ENCODE measurements around the gene DLG3.
"Not testable (repeated sequence)": the region's sequence is repeated elsewhere in the genome, so short reads cannot be mapped to it uniquely, and the experiment has no call there.

The DLG3 gene

DNA sequence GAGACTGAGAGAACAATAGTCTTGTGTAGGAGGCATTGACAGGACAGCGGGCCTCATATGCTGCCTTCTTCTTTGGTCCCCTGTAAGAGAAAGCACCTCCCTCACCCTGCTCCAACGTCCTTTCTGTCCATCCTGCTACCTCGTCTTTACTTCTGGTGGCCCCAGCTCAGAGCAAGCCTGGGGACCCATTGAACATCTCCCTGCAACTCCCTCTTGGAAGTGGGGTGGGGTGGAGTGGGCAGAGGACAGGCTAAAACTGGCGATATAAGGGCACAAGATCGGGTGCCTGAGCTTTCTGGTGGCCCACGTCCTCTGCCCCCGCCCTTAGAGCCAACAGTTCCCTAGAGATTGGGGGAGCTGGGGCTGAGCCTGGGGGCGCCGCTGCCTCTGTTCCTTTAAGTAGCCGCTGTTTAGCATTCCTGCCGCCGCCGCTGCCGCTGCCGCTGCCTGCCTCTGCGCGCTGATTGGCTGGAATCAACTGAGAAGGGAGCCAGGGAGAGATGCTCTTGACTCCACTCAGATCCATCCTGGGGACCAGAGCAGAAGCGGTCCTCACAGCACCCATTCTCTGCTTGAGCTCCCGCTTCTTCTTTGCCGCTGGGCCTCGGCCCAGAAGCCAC is at the start of gene DLG3:
DLG3 (plus strand) TSS at position 510 of the 620 bp plus-strand sequence. CDS start 367 bp downstream, outside the sequence.
- peak; percentile 36 for DNase-seq

DNA sequence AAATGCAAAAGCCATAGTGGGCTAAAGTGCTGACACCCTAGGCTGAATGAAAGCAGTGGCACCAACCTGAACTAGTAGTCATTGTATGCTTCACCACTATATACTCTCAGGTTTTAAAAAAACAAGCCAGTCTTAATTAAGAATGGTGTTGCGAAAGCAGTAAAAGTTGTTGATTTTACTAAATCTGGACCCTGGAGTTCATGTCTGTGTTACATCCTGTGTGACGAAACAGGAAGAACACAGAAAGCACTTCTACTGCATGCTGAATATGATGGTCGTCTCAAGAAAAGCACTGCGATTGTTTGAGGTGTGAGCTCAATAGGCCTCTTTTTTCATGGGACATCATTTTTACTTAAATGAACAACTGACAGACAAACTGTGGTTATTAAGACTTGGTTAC is 45.7 kb upstream of the DLG3 start:
- DNase-seq = no peak

DNA sequence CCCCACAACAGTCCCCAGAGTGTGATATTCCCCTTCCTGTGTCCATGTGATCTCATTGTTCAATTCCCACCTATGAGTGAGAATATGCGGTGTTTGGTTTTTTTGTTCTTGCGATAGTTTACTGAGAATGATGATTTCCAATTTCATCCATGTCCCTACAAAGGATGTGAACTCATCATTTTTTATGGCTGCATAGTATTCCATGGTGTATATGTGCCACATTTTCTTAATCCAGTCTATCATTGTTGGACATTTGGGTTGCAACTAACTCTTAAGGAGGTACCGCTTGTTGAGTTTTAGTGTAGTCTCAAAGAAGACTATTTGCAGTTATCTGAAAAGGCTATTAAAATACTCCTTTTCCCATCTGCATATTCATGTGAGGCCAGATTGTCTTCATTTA is 44.5 kb upstream of the DLG3 start:
- DNase-seq = not testable (repeated sequence)

DNA sequence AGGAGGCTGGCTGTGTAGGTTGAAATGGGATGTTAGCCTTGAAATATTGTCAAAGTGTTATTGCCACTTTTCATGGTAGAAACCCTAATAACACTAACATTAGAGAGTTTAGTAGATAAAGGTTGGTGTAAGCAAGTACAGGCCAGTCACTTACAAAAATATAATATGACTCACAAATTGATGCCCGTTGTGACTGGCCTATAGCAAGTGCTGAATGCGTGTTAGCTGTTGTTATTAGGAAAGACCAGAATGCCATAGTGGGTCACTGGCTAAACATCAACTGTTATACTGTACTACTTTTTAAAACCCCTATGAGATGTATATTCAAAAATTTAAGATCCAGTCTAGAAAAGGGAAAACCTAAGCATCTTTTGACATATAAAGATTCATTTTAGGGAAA is 41.9 kb upstream of the DLG3 start:
- DNase-seq = no peak

DNA sequence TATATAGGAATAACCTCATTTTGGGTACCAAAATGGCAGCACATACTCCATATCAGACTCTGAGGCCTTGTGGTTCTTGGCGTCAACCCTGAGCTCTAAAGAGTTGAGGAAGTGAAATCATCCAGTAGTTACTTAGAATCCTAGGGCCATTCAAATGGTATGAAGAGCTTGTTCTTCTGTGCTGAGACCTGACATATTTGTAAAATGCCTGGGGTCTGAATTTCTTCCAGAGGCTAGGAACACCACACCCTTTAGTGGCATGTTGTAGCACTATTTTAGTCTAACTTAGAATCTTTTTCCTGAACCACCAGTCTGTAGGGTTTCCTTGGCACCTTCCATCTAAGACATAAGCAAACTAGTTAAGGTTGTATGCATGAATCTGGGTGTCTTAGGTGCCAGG is 39.6 kb upstream of the DLG3 start:
- DNase-seq = no peak

DNA sequence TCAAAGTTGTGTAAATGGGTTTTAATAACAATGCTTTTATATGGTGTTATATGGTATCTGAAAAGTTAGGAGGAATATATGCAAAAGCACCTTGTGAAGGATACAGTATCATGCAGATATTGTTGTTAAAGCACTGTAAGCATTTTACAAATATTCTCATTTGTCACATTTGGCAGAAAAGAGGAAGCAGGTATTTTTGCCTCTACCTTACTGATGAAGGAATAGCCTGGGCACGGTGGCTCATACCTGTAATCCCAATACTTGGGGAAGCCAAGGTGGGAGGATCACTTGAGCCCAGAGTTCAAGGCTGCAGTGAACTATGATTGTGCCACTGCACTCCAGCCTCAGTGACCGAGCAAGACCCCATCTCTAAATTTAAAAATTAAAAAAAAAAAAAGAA is 33.7 kb upstream of the DLG3 start:
- no peak for DNase-seq

DNA sequence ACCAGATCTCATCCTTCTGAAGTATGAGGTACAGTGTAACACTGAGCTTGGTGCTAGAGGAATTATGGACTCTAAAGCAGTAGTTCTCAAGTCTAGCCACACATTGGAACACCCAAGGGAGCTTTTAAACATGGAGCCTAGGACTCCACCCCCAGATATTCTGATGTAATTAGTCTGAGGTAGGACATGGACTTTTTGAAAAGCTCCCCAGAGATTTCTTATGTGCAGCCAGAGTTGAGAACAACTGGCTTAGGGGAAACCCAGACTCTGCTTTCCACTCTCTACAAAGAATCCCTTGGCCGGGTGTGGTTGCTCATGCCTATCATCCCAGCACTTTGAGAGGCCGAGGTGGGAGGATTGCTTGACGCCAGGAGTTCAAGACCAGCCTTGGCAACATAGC is 33.2 kb upstream of the DLG3 start:
- DNase-seq = no peak

DNA sequence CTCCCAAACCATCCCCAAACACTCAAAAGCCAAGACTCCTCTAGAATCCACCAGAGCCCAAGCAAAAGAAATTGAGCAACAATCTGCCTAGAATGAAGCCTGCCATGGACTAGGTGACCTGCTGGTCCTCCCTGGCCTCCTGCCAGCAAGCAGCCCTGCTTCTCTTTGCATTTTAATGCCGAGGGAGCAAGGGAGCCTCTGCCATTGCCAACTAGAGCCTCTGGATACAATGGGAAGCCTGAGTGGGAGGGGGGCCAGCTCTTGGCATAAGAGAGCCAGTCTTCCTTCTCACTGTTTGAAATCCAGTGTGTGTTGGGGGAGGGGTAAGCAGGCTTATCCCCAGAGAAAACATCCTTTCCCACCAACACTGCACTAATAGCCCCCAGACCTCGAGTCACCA is 23.0 kb upstream of the DLG3 start:
- no peak for DNase-seq

DNA sequence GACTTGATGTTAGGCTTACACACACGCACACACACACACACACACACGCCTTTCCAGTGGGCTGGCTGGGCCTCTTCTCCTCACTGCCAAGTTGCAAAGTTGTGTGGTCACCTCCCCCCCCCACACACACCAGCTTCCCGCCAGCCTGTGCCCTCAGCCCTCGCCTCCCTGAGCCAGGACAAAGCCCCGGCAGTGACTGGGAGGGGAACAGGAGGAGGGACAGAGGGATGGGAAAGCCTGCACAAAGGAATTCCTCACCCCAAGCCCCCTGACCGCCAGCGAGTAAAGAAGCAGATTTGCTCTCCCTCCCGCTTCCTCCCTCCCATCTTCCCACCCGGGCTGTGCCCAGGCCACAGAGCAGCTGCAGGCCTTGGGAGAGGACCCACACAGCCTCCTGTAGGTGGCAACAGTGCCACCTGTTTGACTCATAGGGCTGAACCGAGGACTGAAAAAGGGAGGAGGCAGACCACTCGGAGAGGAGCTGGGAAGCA is 21.7 kb upstream of the DLG3 start, which contains the start of gene GDPD2:
GDPD2 (plus strand) TSS at position 464 of the 491 bp plus-strand sequence. CDS start 1,671 bp downstream, outside the sequence.
- peak; percentile 16 to 49 for DNase-seq

DNA sequence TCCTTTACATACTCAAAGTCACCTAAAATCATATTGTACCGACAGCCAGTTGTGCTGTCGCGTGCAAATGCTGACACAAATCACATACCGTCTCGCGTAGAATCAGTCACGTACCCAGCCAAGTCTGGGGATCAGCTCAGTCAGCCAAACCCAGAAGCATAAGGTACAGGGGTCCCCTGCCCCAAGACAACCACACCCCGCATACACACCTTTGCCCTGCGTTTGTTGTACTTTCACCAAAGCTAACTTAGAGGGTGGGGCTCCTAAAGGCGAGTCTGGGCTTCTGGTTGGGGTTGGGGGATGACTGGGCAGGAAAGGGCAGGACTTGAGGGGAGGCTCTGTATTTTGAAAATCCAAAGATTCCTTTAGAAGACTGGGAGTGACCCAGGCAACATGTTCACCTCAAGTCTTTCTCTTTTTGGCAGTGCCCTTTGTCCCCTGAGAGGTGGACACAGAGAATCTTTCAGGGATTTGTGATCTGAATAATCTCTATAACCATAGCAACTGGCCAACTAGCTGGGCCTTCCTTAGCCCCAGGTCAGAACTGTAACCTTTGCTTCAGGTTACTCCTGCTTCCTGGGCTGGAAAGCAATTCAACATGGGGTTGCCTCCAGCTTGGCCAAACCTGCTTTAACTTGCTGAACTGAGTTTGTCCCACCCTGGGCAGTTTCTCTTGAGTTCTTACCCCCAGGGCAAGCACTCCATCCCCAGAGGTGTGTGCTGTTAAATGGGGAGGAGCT is 20.5 kb upstream of the DLG3 start:
- no peak for DNase-seq

DNA sequence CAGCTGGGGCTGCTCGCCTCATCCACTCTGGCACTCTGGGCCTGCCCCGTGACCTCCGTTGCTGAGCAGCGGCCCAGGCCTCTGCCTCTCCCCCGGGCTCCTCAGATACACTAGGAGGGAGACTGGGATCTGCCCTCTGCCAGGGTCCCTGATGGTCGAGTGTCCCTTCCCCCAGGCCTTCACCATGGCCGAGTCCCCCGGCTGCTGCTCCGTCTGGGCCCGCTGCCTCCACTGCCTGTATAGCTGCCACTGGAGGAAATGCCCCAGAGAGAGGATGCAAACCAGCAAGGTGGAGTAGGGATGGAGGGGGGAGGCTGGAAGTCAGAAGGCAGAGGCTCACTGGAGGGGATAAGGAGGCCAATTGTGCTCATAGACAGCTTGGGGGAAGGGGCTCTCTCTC is 19.8 kb upstream of the DLG3 start:
- DNase-seq = no peak

DNA sequence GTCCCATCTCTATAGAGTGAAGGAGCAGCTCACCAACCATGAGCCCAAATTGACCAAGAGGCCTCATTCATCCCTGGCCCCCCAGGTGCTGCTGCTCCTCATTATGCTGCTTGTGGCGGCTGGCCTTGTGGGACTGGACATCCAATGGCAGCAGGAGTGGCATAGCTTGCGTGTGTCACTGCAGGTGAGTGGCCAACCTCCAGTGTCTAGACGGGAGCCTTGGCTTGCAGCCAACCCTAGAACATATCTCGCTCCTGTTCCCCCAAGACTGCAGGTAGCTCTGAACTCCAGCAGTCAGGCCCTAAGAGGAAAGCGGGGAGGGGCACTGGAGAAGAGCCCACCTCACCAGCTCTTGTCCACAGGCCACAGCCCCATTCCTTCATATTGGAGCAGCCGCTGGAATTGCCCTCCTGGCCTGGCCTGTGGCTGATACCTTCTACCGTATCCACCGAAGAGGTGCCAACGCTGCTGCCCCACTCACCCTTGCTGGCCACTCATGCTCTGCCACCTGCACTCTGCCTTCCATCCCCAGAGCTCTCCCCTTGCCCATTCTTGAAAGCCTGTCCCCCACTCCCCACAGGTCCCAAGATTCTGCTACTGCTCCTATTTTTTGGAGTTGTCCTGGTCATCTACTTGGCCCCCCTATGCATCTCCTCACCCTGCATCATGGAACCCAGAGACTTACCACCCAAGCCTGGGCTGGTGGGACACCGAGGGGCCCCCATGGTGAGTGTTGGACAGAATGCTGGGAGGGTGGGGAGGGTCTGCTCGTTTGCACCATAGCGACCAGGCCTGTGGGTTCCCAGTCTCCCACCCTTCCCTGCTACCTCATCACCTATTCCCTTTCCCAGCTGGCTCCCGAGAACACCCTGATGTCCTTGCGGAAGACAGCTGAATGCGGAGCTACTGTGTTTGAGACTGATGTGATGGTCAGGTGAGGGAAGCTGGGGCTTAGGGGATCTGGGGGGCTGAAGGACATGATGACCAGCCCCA is 18.1 kb upstream of the DLG3 start:
- no peak for DNase-seq

DNA sequence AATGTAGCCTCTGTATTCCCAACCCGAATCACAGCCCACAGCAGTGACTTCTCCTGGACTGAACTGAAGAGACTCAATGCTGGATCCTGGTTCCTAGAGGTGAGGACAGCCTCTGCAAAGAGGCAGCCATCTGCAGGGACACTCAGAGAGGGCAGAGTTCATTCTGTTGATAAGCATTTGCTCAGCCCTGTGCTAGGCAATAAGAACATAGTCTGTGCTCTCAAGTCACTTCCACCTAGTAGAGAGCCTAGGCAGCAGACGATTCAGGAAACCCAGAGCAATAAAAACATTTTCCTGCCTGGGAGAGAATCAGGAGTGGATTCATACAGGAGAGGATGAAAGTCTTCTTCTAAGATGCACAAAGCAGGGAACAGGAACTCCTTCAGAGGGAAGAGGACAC is 17.3 kb upstream of the DLG3 start:
- no peak for DNase-seq

DNA sequence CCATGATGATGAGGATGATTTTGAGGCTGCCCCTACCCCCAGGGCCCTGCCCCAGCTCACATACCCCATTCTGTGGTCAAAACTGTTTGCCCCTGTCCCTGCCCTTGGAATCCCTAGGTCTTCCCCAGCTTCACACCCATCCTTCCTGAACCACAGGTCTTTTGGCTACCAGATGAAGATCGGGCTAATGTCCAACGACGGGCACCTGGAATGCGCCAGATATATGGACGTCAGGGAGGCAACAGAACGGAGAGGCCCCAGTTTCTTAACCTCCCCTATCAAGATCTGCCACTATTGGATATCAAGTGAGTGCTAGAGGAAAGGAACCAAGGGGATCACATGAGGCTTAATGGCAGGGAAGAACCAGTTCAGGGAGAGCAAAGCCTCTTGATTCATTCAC is 14.9 kb upstream of the DLG3 start:
- no peak for DNase-seq

DNA sequence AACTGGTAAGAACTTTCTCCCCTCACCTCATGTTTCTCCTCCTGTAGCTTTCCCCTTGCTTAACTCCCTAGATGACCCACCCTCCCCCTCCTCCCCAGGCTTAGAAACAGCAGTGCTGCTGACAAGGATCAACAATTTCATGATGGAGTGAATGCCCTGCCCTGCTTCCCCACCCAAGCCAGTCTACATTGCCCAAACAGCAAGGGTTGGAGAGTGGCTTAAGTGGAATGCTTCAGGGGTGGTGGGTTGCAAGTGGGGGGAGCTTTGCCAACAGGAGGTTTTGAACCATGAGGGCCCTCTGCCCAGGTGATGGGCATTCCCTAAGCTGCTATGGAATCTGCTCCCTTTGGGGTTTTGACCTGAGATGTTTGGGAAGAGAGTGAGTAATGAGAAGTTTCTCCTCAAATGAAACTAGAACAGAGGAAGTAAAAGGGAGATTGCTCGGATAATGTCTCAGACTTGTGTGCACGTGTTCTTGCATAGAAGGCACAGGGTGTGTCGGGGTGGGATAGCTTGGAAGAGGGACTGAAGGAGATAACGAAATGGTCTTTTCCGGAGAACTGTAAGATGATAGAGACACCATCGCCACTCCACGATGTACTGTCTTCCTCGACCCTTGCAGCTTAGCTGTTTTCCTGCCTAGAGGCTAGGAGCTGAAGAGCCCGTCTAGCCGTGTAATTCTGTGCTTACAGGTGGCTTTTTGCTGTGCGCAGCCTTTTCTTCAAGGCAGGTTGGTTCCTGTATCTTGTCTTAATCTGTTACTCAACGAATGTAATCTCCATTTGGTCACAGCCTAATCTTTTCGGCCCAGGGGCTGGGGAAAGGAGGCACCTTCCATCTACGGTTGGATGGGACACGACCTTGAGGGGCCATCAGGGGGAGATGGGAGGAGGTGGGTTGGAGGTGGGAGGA is 11.4 kb upstream of the DLG3 start:
- DNase-seq = no peak

DNA sequence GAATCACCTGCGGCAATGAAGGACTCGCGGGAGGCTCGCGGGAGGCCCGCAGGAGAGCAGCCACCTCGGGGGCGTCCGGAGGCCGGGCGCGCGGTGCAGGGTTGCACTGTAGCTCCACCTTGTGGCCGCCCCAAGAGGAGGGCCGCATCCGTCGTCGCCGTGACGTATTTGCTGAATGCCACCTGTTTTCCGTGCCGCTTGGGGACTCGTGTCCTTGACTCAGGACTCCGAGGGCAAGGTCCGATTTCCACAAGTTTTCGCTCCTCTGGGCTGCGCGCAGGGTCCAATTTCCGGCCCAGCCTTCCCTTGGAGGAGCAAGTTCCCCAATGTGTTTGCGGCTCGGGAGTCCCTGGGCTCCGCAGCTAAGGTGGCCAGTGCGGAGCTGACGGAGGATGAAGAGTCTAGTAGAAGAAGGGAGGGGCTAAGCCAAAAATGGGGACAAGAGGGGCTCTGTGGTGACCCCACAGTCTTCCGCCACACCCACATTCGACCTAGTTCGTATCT is 10.7 kb upstream of the DLG3 start:
- DNase-seq = peak; percentile 64 to 71

DNA sequence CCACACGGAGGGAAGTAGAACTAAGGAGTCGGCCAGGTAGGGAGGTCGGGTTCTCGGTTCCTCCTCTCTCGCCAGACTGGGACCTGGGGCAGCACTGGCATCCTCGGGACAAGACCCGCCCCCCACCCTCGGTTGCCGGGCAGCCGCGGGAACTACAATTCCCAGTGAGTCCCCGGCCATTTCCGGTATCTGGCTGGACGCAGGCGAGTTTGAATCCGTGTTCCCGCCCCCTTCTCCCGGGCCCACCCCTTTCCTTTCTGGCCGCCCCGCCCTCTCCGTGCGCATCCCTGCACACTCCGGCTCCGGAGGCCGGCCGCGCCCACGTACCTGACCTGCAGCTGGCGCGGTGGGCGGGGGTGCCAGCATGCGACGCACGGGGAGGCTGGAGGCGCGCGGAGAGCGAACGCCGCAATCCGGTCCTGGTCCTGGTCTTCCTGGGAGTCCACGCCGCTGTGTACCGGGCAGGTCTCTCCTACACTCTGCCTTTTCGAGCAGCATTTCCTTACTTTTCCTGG is 10.2 kb upstream of the DLG3 start:
- DNase-seq = peak; percentile 85 to 91

DNA sequence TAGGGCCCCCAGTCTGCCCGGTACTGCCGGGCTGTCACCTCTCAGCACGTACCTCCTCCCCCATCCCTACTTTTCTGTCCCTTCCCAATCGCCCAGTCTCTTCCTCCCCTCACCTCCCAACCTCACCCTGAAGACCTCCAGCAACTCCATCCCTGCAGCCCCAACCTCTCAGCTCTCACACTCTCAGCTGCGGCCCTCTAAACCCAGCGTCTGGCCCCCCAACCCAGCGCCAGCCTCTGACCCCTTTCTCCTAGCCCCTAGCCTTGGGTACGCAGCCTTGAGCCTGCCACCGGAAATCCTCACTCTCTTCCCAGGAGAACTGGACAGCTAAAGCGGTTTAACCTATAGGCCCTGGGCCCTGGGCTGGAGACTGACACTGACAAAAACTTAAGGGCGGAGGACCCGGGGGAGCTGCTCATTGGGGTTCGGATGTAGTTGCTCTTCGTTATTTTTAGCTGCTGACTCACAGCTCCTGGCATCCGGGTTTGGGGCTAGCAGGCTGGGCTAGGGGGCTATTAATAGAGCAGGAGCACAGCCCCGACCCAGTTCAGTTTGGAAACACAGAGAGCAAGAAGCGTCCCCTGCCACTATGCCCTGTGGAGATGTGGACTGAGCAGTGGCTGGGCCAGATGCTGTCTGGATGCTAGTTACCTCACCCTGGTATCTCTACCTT is 9.6 kb upstream of the DLG3 start:
- DNase-seq = no peak

DNA sequence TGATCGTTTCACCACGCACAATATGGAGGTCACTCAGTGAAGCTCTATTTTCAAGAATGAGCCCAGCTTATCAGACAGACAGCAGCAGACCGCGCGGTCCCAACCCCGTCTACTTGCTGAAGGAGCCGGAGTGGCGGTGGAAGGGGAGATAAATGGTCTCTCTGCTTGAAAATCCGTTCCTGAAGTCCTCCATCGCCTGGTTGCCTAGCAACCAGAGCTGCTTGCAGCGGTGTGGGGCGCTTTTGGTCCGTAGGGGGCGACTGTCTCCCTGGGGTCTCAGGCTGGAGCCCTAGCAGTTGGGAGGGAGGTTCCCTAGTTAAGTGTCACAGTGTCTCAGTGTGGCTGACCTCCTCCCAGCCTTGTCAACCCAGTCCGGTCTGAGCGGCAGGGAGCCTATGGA is 8.3 kb upstream of the DLG3 start:
- no peak for DNase-seq

DNA sequence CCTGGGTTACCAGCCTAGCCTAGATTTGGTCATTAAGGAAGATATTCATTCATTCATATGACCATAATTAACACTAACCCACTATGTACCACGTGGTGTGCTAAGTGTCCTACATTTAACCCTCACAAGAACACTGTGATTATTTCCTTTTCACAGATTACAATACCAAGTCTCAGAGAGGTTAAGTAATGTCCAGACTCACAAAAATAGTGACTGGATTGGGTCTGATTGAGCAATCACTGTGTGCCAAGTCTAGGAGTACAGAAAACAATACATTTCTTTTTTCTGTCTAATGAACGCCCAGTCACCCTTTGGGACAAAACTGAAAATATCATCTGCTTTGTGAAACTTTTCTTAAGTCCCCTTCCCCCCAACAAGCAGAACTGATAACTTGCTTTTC is 7.6 kb upstream of the DLG3 start:
- no peak for DNase-seq
